Calu3 (cell line): Measurements from ENCODE around the gene FUT6. TPM values are rescaled to one million over a fixed set of nuclear protein-coding genes. Genes with fewer than 3 reads are reported as not detected.

Experiments
- BruUV-seq: library from RNA; stranded (reverse); fragments of 400-500 nt; replicated peaks from 2 replicates; lab custom pipeline; 2021; lab: Mats Ljungman, UMichigan
- CTCF ChIA-PET: fragments of 300-600 bp; sonication (Branson Sonifier 250); formaldehyde crosslinking; loops from one replicate; lab custom pipeline; 2022; ENCODE audit warnings: antibody characterized with exemption; lab: Charles Lee
- DNase-seq: peaks from one replicate; pipeline ENCODE4 v3.0.0; 2022
- H3K27ac Mint-ChIP-seq: one replicate; pipeline ENCODE4 v1.8.0; 2022; ENCODE audit warnings: mixed read lengths; ENCODE audit not compliant: unreplicated experiment
- H3K27me3 Mint-ChIP-seq: one replicate; pipeline ENCODE4 v1.8.0; 2022; ENCODE audit warnings: mixed read lengths; ENCODE audit not compliant: unreplicated experiment
- H3K36me3 Mint-ChIP-seq: one replicate; pipeline ENCODE4 v1.8.0; 2022; ENCODE audit warnings: mild to moderate bottlenecking, moderate library complexity, mixed read lengths; ENCODE audit not compliant: insufficient read depth, unreplicated experiment
- H3K4me1 Mint-ChIP-seq: one replicate; pipeline ENCODE4 v1.8.0; 2022; ENCODE audit warnings: mild to moderate bottlenecking, low read depth, mixed read lengths; ENCODE audit not compliant: unreplicated experiment
- H3K4me3 Mint-ChIP-seq: one replicate; pipeline ENCODE4 v1.8.0; 2022; ENCODE audit warnings: mild to moderate bottlenecking, low read depth, moderate library complexity, mixed read lengths; ENCODE audit not compliant: unreplicated experiment
- H3K9me3 Mint-ChIP-seq: one replicate; pipeline ENCODE4 v1.8.0; 2022; ENCODE audit warnings: low read depth, mixed read lengths; ENCODE audit not compliant: unreplicated experiment
- intact Hi-C: fragments of 100-400 bp; cut with micrococcal nuclease; formaldehyde crosslinking; loops from one replicate; pipeline ENCODE4 v1.10.0; 2022; ENCODE audit not compliant: unreplicated experiment
- total RNA-seq: library from RNA; stranded (reverse); gene quantifications from 2 replicates; pipeline ENCODE4 v1.2.3, GENCODE V29; 2022
- TF ChIP-seq, protein P1 (sequence below): fragments of 200-600 bp; IDR thresholded peaks from one replicate; pipeline ENCODE4 v1.8.0; 2022; ENCODE audit warnings: antibody characterized with exemption; ENCODE audit not compliant: unreplicated experiment

The FUT6 gene
- total RNA-seq, 1 experiment from 2014 or later = 1.8 TPM

- Mint-ChIP-seq H3K4me3 (no peak overlapping the region), H3K36me3 (peaks cover 10% of the 10 kb centered on the region), H3K9me3 (no peaks in the 10 kb centered on the region), H3K4me1 (no peaks in the 10 kb centered on the region), H3K27ac (no peak overlapping the region), H3K27me3 (peaks cover 34% of the 10 kb centered on the region)
- intact Hi-C loops = loop anchor here (5.0 kb wide), 1 partner anchor 93 kb away; no protein-coding TSS in a partner anchor
- no peak for DNase-seq
- TF ChIP-seq, protein P1, sequence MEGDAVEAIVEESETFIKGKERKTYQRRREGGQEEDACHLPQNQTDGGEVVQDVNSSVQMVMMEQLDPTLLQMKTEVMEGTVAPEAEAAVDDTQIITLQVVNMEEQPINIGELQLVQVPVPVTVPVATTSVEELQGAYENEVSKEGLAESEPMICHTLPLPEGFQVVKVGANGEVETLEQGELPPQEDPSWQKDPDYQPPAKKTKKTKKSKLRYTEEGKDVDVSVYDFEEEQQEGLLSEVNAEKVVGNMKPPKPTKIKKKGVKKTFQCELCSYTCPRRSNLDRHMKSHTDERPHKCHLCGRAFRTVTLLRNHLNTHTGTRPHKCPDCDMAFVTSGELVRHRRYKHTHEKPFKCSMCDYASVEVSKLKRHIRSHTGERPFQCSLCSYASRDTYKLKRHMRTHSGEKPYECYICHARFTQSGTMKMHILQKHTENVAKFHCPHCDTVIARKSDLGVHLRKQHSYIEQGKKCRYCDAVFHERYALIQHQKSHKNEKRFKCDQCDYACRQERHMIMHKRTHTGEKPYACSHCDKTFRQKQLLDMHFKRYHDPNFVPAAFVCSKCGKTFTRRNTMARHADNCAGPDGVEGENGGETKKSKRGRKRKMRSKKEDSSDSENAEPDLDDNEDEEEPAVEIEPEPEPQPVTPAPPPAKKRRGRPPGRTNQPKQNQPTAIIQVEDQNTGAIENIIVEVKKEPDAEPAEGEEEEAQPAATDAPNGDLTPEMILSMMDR = no peak
- CTCF ChIA-PET = interaction anchor here (0.7 kb wide), 1 partner anchor 62 kb away, joined by 6 read pairs; no protein-coding TSS in a partner anchor
- no TSS peak for BruUV-seq
Observed at GRCh38 chr19:5799247-5800241, 40.0 kb downstream of the FUT6 start.

- Mint-ChIP-seq H3K27me3 (peaks cover 34% of the 10 kb centered on the region), H3K27ac (no peak overlapping the region), H3K9me3 (no peaks in the 10 kb centered on the region), H3K36me3 (peaks cover under 1% of the 10 kb centered on the region), H3K4me1 (no peaks in the 10 kb centered on the region), H3K4me3 (no peak overlapping the region)
- intact Hi-C loops = no loop called here
- CTCF ChIA-PET = no interaction called here
- TF ChIP-seq, protein P1 = no peak
- no TSS peak for BruUV-seq
- no peak for DNase-seq
Observed at GRCh38 chr19:5798244-5798643, 41.3 kb downstream of the FUT6 start.

DNA sequence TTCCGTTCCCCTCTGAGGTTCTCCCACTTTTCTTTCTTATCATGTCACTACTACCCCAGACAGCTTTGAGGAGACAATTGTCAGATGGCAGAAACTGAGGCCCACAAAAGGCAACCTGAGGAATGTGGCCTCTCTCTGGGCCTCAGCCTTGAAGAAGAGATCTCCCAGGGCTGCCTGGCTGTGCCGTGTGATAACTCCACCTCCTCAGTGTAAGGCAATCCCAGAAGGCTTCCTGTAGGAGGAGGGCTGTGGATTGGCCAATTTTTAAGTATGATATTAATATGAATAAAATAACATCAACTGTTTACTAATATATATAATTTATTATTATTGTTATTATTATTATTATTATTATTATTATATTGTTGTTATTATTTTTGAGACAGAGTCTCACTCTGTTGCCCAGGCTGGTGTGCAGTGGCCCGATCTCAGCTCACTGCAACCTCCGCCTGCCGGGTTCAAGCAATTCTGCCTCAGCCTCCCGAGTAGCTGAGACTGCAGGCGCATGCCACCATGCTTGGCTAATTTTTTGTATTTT, 44.1 kb downstream of the FUT6 start:
- peaks cover 14% of the 10 kb centered on the region for H3K27me3 Mint-ChIP-seq
- DNase-seq = no peak
- CTCF ChIA-PET = no interaction called here
- TF ChIP-seq, protein P1 = no peak
- no peaks in the 10 kb centered on the region for H3K4me1 Mint-ChIP-seq
- BruUV-seq = no TSS peak
- no peaks in the 10 kb centered on the region for H3K9me3 Mint-ChIP-seq
- intact Hi-C loops = no loop called here
- H3K27ac Mint-ChIP-seq = no peak overlapping the region
- H3K4me3 Mint-ChIP-seq = no peak overlapping the region
- peaks cover 13% of the 10 kb centered on the region for H3K36me3 Mint-ChIP-seq

- H3K36me3 Mint-ChIP-seq = peaks cover 33% of the 10 kb centered on the region
- intact Hi-C loops = no loop called here
- BruUV-seq = no TSS peak
Observed at GRCh38 chr19:5793188-5793587, 46.3 kb downstream of the FUT6 start.

More at GRCh38 chr19:5793188-5793587, 46.3 kb downstream of the FUT6 start:
- H3K9me3 Mint-ChIP-seq = no peaks in the 10 kb centered on the region
- H3K4me3 Mint-ChIP-seq = no peak overlapping the region
- H3K27me3 Mint-ChIP-seq = no peaks in the 10 kb centered on the region
- no peak overlapping the region for H3K27ac Mint-ChIP-seq
- CTCF ChIA-PET = no interaction called here
- H3K4me1 Mint-ChIP-seq = no peaks in the 10 kb centered on the region
- DNase-seq = no peak
- TF ChIP-seq, protein P1 = no peak
